Measurements from ENCODE around the gene FIGN.

Gene FIGN

DNA sequence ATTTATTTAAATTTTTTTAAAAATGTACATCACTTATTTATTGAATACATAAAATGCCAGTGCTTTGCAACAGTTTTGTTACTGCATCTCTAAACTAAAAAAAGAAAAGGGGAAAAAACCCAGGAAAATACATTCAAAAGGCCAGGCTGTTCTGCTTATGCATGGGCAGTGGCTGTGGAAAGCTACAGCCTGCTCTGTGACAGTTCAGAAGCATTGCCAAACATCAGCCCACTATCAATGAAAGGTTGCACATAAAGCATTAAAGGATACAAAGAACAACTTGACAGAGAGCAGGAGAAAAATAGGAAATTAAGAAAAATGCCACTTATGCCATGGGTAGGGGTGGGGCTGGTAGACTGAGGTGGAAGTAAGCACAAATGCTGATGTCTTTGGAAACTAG is 128.2 kb downstream of the FIGN start:
- no peak for DNase-seq

DNA sequence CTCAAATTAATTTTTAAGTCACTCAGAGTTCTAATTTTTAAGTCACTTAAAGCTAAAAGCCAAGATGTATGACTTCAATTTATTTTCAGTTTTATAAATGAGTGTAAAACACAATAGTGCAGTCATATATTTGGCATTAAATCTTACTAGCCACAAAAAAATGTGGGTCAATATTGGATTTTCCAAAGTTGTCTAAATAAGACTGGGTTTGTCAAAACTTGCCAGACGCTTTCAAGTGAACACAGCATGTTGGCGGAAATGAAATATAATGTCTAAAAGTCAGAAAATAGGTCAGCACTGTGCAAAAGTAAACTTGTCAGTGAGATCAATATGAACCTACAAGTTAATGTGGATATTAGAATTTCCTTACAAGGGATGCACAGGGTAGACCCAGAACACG is 128.9 kb downstream of the FIGN start:
- no peak for DNase-seq

DNA sequence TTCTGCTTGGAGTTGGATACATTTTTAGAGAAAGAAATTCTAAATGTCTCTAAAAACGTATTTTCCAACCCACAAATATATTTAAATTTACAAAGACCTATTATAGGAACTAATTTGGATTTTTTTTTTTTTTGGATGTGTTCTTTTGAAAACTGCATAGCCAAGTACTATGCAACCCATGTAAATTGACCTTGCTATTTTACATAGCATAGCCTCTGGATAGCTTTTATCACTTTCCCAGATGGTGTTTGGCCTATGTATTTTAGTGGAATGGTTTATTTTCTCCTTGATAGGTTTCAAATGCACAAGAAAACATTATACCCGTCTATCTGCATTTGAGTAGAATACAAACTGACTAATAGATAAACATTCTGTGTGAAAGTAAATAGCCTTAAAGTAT is 130.0 kb downstream of the FIGN start:
- no peak for DNase-seq

DNA sequence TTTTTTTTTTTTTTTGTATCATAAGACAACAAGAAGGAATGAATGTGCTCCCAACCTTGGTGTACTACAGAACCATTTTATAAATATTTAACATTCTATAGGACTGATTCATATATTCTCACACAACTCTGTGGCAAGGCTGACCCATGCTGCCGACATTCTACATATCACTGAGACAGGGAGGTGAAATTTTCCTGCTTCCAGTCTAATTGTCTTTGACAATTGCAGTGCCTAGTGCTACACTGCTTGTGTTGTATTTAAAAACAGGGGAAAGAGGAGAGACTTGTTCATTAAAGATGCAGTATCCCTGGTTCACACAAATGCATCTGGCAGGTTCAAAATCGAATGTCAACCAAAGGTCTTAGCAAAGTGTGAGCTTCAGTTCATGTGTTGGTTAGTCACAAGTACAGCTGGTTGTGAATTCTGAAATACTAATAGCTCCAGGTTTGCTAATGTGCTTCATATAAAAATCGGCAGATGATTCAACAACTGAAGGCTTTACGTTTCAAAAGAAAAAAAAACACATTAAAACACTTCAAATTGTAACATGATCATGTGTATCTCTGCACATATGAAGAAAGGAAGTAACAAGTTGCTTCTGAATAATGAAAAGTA is 130.8 kb downstream of the FIGN start:
- DNase-seq, result no peak

DNA sequence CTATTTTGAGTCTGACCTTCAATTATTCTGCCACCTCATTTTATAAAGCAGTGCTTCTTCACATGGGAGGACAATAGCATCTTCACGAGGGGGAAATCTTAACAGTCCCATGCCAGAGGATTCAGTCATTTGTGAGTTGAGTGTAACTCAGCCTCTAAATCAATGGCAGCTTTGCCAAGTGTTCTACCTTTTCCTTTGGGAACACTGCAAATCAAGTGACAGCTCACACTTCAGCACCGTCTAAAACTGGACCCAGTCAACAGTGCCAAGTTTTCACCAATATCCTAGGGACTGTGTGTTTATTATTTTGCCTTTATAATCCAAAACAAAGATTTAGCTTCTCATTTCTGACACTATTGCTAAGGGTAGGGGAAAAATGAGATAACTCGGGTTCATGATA is 133.6 kb downstream of the FIGN start:
- no peak for DNase-seq

DNA sequence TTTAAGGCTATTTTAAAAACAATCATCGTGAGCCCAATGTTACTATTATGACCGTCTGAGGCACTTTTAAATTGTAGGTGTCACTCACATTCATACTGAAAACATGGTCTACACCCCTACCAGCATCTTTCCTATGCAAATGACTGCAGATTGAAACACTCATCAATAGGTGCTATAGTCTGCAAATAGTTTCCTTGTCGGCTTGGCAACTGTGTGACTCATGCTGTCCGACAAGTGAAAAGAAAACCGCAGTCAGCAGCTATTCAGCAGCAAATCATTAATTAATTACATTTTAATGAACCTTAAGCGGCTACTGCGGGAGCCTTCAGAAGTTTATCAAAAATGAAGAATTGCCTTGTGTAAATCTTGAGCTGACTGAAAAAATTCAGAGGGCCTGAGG is 134.4 kb downstream of the FIGN start:
- no peak for DNase-seq

DNA sequence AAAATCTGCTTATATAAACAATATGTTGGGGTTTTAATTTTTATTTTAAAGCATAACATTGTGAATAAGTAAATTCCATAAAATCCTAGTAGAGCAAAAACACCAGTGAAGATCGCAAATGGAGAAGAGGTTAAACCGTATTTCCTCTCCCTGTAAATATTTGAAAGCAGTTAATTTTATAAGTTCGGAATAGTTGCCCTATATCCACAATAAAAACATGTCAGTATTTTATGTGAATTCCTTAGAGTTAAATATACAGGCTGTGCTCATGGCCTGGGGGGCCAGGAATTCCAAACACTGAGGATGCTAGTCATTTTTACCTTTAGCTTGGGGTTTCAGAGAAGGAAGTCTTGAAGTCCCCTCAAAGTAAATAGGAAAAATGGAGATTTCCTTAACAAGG is 135.0 kb downstream of the FIGN start:
- no peak for DNase-seq

DNA sequence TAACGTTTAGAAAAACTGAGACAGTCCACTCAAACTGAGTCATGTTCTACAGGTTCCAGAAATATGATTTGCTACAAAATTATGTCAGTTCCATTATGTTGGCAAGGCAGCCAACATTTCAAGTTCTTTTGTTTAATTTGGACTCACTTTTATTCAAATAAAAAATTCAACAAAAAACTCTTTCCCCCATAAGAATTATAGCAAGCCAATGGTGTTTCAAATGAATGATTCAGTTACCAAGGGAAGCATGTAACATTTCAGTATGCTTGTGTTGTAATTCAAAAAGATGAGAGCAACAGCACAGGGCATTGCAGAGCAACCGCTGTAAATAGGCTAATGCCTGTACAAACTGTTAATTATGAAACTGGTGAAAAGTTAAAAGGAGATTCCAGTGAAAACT is 140.8 kb downstream of the FIGN start:
- no peak for DNase-seq

DNA sequence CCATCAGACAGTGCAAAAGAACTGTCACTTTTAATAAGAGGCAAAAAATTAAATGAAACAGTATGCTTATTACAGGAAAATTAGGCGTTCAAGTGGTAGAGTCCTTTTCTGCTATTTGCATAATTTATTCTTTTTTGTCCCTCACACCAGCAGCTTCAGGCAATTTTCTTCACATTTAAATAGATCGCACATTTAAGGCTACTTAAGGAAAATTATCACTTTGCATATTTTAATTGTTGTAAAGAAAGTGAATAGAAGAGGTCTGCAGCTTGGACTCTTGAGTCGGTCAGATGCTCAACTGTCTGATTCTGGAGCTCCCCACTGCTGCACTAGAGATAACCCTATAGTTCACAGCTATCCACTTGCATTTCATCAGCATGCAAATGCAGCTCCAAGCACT is 141.3 kb downstream of the FIGN start:
- no peak for DNase-seq

DNA sequence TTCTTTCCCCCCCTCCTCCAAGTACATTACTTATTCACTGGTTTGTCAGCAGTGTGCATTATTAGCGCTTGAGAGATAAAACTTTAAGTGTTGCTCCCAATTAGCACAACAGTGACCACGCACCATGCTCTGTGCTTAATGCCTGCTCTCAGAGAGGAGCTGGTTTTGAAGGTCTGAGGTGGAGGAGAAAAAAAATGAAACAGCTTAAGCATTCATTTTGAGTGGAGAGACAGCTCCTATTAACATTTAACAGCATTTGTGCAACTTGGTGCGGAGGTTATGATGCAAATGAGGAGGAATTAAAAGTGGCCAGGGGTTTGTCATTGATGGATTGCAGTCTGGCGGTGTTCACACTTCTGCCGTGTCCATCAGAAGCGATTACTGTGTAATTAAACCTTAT is 141.8 kb downstream of the FIGN start:
- DNase-seq, result no peak

DNA sequence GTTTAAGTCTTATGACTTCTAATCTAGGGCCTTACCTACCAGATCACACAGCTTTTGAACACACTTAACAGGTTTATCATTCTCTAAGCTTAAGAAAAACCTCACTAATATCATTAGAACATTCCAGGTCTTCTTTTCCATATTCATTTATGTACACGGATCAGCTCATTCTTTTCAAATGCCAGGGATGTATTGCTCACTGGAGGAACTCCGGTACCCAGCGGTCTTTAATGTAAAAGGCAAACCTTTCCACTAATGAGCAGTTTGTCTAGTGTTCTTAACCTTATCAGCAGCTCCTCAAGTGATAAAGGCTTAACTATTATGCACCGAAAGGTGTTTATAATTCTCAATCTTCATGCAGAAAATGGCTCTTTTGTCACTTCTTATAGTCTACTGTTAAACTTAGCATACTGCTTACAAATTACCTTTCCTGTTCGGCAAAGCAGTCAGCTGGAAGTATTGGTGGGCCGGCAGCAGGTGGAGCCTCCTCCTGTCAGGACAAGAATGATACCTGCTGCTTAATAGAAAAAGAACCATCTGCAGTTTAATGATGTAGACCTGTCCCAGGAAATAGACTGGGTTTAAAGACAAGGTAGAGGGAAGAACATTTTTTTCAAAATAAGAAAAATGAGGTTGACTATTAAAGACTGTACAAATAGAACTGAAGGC is 142.7 kb downstream of the FIGN start:
- DNase-seq, result no peak

DNA sequence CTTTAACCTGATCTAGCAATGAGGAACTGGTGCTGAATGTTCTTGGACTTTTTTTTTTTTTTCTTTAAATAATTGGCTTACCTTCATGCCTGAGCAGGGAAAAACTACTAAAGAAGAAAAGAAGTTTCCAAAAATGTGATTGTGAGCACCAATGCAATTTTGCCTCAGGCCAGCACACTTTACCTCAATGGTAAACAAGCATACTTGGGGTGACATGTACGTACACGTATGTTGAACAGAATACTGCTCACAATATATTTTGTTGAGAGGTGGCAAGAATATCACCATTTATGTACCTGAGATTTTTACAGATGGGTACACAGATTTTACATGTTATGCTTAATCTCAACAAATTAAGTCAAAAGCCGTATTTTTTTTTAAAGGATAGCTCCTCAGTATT is 144.3 kb downstream of the FIGN start:
- no peak for DNase-seq

DNA sequence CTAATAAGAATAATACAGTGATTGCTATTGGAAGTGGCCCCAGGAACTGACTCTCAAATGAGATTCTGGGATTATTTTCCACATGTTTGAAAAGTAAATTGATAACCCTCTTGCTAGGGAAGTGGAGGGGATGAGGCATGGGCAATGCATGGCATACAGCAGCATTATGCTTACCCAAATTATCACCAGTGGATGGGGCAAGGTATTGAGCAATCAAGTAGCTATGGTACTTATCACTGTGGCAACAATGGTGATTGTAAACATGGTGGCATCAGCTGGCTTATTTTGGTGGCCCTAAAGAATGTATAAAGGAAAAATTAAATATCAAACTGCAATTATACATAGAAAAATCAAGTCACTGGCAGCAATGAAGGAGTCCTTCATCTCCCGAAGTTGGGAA is 155.1 kb downstream of the FIGN start:
- DNase-seq, result no peak

DNA sequence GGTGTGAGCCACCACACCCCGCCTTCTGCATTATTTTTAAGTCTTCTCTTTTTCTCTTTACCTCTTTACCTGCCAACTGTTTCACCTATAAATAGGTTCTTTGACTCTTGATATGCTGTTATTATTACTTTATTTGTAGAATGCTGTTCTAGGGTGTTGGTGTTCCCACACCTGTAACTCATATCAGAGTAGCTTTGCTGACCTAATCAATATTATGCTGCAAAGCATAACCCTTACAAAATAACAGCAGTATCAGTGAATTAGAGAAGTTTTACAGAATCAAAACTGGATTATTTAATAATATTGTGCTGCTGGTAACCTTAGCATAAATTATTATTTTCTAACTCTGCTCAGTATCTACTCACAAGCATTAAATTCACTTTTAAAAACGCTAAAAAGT is 161.5 kb downstream of the FIGN start:
- no peak for DNase-seq

DNA sequence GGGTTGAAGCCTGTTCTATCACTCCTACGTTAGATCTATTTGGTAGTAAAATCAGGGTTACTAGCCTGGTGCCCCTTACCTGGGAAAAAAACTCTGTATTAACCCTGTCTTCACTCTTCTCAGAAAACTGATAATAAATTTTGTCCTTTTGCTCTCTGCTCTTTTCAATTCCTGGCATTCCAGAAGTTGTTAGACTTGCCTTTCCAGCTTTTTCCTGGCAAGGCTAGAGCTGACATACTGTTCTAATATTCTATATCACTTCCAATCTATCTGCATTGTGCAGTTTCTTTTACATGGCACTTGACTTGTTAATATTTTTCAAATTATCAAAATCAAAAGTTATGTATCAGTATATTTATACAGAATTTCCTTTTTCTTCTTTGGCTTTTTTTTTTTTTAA is 162.2 kb downstream of the FIGN start:
- no peak for DNase-seq

DNA sequence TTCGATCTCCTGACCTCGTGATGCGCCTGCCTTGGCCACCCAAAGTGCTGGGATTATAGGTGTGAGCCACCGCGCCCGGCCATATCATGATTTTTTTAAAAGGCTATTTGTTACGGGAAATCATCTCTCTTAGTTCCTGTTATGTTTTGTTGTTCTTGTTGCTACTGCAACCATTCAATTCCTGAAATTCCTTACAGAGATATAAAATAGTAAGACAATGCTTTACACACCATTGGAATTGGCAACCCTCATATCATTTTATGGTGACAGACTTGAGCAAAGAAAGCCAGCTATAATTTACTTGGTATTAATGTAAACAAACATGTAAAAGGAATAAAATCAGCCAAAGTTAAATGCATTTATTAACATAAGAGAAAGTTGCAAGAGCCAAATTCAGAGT is 163.0 kb downstream of the FIGN start:
- DNase-seq, result no peak

DNA sequence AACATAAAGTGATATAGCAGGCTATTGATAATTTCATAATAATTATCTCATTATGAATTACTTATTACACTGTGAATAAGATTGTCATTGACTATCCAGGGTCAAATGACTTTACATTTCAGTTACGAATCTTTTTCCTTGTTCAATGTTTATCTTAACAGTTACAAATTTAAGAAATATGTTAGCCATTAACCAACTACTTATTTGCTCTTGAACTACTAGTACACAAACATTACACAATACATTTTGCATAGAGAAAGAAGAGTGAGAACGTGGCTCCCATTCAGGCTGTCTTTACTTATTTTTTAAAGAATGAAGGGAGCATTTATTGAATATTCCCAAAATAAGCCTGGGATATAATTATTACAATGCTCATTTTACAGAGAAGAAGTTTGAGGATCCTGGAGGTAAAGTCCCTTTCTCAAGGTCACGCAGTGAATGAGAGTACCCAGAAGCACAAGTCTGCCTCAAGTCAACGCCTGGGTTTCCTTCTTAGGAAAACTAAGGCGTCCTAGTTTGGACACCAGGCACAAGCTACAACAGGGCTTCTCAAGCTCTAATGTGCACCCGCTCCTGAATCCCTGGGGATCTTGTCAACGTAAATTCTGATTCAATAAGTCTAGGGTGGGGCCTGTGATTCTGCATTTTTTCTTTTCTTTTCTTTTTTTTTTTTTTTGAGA is 164.2 kb downstream of the FIGN start:
- DNase-seq, result no peak

DNA sequence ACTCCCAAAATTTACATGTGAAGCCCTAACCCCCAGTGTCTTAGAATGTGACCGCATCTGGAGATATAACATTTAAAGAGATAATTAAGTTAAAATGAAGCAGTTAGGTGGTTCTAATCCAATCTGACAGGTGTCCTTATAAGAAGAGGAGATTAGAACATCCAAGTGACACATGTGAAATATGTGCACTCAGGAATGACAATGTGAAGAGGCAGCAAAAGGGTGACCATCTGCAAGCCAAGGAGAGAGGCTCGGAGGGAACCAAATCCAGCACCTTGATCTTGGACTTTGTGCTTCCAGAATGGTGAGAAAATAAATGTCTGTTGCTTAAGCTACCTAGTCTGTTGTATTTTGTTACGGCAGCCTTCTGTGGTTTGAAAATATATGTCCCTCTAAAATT is 165.4 kb downstream of the FIGN start:
- DNase-seq, result no peak

DNA sequence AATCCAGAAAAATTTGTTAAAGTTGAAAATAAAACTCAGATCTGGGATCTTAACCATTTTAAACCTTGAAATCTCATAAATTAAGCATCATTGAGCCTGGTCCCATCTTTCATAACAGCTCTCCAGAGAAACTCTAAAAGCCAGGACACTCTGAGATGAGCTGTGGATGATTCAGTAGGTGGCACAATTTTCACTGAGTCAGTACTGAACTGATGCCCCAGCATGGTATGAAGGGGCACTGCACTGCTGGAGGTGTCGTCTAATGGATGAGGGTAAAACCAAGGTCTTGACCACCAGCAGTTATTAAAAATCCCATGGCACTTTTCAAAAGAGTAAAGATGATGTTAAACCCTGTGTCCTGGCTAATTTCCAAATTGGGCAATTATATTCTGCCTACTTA is 170.6 kb downstream of the FIGN start:
- DNase-seq, result no peak

DNA sequence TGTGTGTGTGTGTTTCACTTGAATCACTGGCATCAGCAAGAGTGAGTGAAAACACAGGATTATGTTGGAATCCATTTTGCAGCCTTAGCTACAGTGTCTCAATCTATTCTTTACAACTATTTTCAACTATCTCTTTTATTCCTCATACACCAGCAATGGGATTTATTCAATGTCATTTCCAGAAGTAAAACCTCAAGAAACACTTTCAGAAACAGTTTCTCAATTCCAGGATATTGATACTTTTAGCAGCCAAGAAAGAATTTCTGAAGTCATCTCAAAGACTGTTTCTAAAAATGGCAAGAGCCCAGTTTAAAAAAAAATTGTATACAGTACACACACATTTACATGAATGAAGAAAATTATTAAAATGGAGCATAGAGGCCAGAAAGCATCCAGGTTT is 171.6 kb downstream of the FIGN start:
- no peak for DNase-seq

DNA sequence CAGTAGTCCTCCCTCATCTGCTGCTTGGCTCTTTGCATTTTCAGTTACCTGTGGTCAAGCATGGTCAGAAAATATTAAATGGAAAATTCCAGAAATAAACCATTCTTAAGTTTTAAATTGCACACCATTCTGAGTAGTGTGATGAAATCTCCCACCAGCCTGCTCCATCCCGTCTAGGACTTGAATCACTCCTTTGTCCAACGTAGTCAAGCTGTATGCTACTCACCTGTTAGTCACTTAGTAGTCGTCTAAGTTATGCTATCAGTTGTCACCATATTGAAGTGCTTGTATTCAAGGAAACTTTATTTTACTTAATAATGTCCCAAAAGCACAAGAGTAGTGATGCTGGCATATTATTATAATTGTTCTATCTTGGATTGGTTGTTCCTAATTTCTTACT is 172.5 kb downstream of the FIGN start:
- DNase-seq, result no peak

DNA sequence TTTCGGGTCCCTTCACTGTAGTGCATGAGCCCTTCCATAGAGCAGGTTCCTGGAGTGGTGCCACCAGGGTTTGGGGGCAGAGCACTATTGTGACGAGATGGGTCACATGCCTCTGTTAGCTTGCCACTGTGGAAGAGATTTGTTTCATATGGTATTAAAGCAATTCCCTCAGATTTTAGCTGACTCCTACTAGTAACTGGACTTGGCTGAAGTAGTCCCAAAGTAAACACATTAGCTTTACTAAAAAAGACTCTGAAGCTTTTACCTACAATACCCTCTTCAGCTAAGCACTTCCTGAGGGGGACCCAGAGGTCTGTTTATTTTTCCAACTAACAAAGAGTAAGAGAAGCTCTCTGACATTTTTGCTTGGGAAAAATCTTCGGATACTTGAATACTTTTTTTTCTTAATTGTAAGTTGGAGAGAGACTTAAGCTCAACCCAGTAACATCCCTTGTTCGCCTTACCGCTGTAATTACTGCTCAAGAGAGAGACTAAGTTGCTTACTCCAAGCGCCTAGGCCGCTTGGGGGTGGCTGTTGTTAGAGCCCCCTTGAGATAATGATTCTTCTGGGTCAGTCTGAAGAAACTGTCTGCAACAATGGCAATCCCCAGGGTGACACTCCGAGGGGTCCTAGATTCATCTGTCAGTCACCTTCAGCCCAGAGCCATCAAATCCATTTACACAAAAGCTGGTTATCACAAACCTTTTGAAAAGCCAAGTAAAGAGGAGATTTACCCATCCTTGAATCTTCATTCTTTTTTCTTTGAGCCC is 177.4 kb downstream of the FIGN start:
- DNase-seq, result no peak

DNA sequence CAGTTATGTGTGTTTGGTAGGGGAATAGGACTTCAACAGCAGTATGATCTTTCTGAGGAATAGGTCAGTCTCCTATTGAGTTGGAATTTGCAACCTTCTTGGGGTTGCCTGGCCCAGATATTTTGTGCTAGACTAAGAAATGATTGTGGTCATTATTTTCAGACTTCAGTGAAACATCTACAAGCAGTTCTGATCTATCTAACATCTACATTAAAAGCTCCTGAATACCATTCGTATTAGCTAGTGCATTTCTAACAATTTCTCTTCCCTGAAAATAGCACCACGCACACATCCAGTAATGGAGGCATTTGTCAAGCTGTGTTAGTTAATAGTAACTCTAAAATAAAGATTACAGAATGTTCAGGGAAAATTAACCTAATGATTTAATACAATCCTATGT is 179.3 kb downstream of the FIGN start:
- DNase-seq, result no peak

DNA sequence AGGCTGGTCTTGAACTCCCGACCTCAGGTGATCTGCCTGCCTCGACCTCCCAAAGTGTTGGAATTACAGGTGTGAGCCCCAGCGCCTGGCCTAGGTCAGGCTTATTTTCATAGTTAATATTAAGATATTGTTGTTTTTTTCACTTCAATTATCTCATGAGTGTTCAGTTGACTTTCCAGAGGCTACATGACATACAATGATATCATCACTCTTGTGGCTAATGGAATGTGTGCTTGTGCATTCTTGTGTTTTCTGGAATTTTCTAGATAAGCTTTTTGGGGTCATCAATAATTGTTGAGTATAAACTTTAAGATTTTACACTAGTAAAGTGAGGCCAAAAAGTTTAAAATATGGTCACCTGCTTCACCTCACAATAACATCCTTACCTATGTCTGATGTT is 180.9 kb downstream of the FIGN start:
- DNase-seq, result no peak

Data from effector CD8-positive, alpha-beta T cell (primary cell).